HG03439 (cell line): ENCODE measurements around the gene DCUN1D2.
A peak's percentile ranks its signal among the peaks of the same experiment; 100 is the strongest.
"Not testable (repeated sequence)": the region's sequence is repeated elsewhere in the genome, so short reads cannot be mapped to it uniquely, and the experiment has no call there.

Experiments used
- ATAC-seq: cut with Tn5 transposase; IDR thresholded peaks from one replicate; pipeline ENCODE4 v1.9.1; 2021; ENCODE audit warnings: mild to moderate bottlenecking, moderate library complexity; ENCODE audit not compliant: unreplicated experiment

DCUN1D2 gene

GRCh38 chr13:113491982-113492381, 1.5 kb upstream of the DCUN1D2 start:
- ATAC-seq = no peak

GRCh38 chr13:113491418-113491883, 940 bp upstream of the DCUN1D2 start:
- no peak for ATAC-seq

GRCh38 chr13:113489549-113490495, 689 bp downstream of the DCUN1D2 start:
- peak; percentile 19 for ATAC-seq

- no peak for ATAC-seq
Measured at GRCh38 chr13:113489171-113489548, 1.4 kb downstream of the DCUN1D2 start.

GRCh38 chr13:113488283-113488682, 2.2 kb downstream of the DCUN1D2 start:
- ATAC-seq = no peak

- no peak for ATAC-seq
Measured at GRCh38 chr13:113486698-113487097, 3.8 kb downstream of the DCUN1D2 start.

- ATAC-seq = no peak
Measured at GRCh38 chr13:113485545-113485944, 5.0 kb downstream of the DCUN1D2 start.

GRCh38 chr13:113483504-113484293, 6.8 kb downstream of the DCUN1D2 start:
- ATAC-seq = no peak

- no peak for ATAC-seq
Measured at GRCh38 chr13:113483081-113483480, 7.4 kb downstream of the DCUN1D2 start.

GRCh38 chr13:113479179-113479578, 11.3 kb downstream of the DCUN1D2 start:
- no peak for ATAC-seq

GRCh38 chr13:113477724-113478123, 12.8 kb downstream of the DCUN1D2 start:
- no peak for ATAC-seq

GRCh38 chr13:113476811-113477210, 13.7 kb downstream of the DCUN1D2 start:
- ATAC-seq = no peak

GRCh38 chr13:113475911-113476310, 14.6 kb downstream of the DCUN1D2 start:
- ATAC-seq = no peak

- ATAC-seq = no peak
Measured at GRCh38 chr13:113475280-113475679, 15.2 kb downstream of the DCUN1D2 start.

GRCh38 chr13:113474179-113474578, 16.3 kb downstream of the DCUN1D2 start:
- ATAC-seq = no peak

GRCh38 chr13:113472355-113473025, 18.0 kb downstream of the DCUN1D2 start:
- ATAC-seq = no peak

GRCh38 chr13:113471844-113472243, 18.7 kb downstream of the DCUN1D2 start:
- no peak for ATAC-seq

GRCh38 chr13:113470635-113471163, 19.8 kb downstream of the DCUN1D2 start:
- ATAC-seq = not testable (repeated sequence)

GRCh38 chr13:113470073-113470472, 20.4 kb downstream of the DCUN1D2 start:
- ATAC-seq = no peak

GRCh38 chr13:113469582-113469981, 20.9 kb downstream of the DCUN1D2 start:
- ATAC-seq = no peak
